Fibroblast of skin of back (primary cell): ENCODE results near the gene PSORS1C1.
"Not testable (repeated sequence)": the region's sequence is repeated elsewhere in the genome, so short reads cannot be mapped to it uniquely, and the experiment has no call there.

ENCODE experiments used
- DNase-seq: peaks from one replicate; pipeline ENCODE4 v3.0.0-alpha.2; 2013

PSORS1C1 gene

GRCh38 chr6:31178143-31179041 is 63.8 kb downstream of the PSORS1C1 start:
- no peak for DNase-seq

- DNase-seq, result no peak
Observed at GRCh38 chr6:31179042-31179386, 64.4 kb downstream of the PSORS1C1 start.

- no peak for DNase-seq
Observed at GRCh38 chr6:31179896-31180295, 65.3 kb downstream of the PSORS1C1 start.

GRCh38 chr6:31180500-31180899 is 65.9 kb downstream of the PSORS1C1 start:
- peak; percentile 70 for DNase-seq

GRCh38 chr6:31183287-31183686 is 68.7 kb downstream of the PSORS1C1 start:
- DNase-seq, result not testable (repeated sequence)

- not testable (repeated sequence) for DNase-seq
Observed at GRCh38 chr6:31183859-31184258, 69.3 kb downstream of the PSORS1C1 start.

- DNase-seq, result not testable (repeated sequence)
Observed at GRCh38 chr6:31185695-31186051, 71.1 kb downstream of the PSORS1C1 start.

- DNase-seq, result no peak
Observed at GRCh38 chr6:31186052-31186734, 71.6 kb downstream of the PSORS1C1 start.

GRCh38 chr6:31187780-31188194 is 73.2 kb downstream of the PSORS1C1 start:
- DNase-seq, result no peak

GRCh38 chr6:31189223-31189622 is 74.6 kb downstream of the PSORS1C1 start:
- not testable (repeated sequence) for DNase-seq
